ENCODE results near the gene TP53.

- TF ChIP-seq CTCF (IDR thresholded peaks at IDR 0.05) (no peak), POLR2A (IDR thresholded peaks at IDR 0.05) (no peak), POLR2AphosphoS5 (IDR thresholded peaks at IDR 0.05) (no peak)
These were observed 9.8 kb downstream of the TP53 start for GRCh38 chr17:7677388-7678067.
